HG03460 (cell line): ENCODE data around the gene TMEM163.
"Not testable (repeated sequence)": the region's sequence is repeated elsewhere in the genome, so short reads cannot be mapped to it uniquely, and the experiment has no call there.

Experiments
- ATAC-seq: cut with Tn5 transposase; IDR thresholded peaks from one replicate; pipeline ENCODE4 v1.9.1; 2021; ENCODE audit not compliant: unreplicated experiment

Gene TMEM163

GRCh38 chr2:134723742-134724141 lies 4.9 kb upstream of the TMEM163 start:
- not testable (repeated sequence) for ATAC-seq

- ATAC-seq, result no peak
Measured at GRCh38 chr2:134722728-134723127, 3.9 kb upstream of the TMEM163 start.

- no peak for ATAC-seq
Measured at GRCh38 chr2:134721596-134721995, 2.8 kb upstream of the TMEM163 start.

GRCh38 chr2:134718023-134718816 lies 580 bp downstream of the TMEM163 start:
- ATAC-seq, result no peak

GRCh38 chr2:134717286-134718022 lies 1.3 kb downstream of the TMEM163 start:
- ATAC-seq, result no peak

- no peak for ATAC-seq
Measured at GRCh38 chr2:134716721-134717243, 2.0 kb downstream of the TMEM163 start.

GRCh38 chr2:134715932-134716643 lies 2.7 kb downstream of the TMEM163 start:
- ATAC-seq, result no peak

- no peak for ATAC-seq
Measured at GRCh38 chr2:134714228-134714627, 4.6 kb downstream of the TMEM163 start.

- ATAC-seq, result no peak
Measured at GRCh38 chr2:134713606-134714005, 5.2 kb downstream of the TMEM163 start.

- ATAC-seq, result no peak
Measured at GRCh38 chr2:134713176-134713575, 5.6 kb downstream of the TMEM163 start.

- ATAC-seq, result no peak
Measured at GRCh38 chr2:134712736-134713135, 6.1 kb downstream of the TMEM163 start.

GRCh38 chr2:134712299-134712698 lies 6.5 kb downstream of the TMEM163 start:
- no peak for ATAC-seq

GRCh38 chr2:134711692-134712091 lies 7.1 kb downstream of the TMEM163 start:
- ATAC-seq, result no peak

- ATAC-seq, result no peak
Measured at GRCh38 chr2:134707330-134707676, 11.5 kb downstream of the TMEM163 start.

- ATAC-seq, result no peak
Measured at GRCh38 chr2:134706587-134707329, 12.0 kb downstream of the TMEM163 start.

- ATAC-seq, result no peak
Measured at GRCh38 chr2:134705861-134706586, 12.8 kb downstream of the TMEM163 start.

- no peak for ATAC-seq
Measured at GRCh38 chr2:134704173-134704572, 14.6 kb downstream of the TMEM163 start.

- no peak for ATAC-seq
Measured at GRCh38 chr2:134703426-134703825, 15.4 kb downstream of the TMEM163 start.

- ATAC-seq, result no peak
Measured at GRCh38 chr2:134700730-134701129, 18.1 kb downstream of the TMEM163 start.

- ATAC-seq, result no peak
Measured at GRCh38 chr2:134694411-134694810, 24.4 kb downstream of the TMEM163 start.
